Activated naive CD8-positive, alpha-beta T cell treated with anti-CD3 and anti-CD28 coated beads, Interleukin-2, amount 50 U/mL, for 16 hours (primary cell): ENCODE measurements around the gene GPR6.

Experiments used
- DNase-seq: peaks from one replicate; pipeline ENCODE4 v3.0.0-alpha.2; 2020; ENCODE audit warnings: low read depth, low spot score

The GPR6 gene

DNA sequence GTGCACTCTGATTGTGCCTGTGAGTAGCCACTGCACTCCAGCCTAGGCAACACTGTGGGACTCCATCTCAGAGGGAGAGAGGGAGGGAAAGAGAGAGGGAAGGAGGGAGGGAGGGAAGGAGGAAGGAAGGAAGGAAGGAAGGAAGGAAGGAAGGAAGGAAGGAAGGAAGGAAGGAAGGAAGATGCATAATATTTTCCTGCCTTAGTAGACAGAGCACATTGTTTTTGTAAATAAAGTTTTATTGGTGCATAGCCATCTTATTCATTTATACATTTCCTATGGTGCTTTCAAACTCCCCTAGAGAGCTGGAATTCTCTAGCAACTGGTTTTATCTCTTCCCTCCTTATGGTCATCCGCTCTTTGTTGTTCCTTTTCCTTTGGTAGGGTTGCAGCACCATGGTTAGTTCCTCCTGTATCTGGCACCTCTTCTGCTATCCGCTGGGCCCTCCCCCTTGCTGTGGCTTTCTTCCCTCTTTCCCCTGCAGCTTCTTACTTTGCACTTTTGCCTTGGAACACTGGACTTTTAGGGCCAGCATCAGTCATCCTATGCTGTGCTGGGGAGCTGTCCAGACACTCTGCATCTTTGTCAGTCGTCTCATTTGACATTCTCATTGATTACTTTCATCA is 20.2 kb downstream of the GPR6 start:
- DNase-seq: no peak

DNA sequence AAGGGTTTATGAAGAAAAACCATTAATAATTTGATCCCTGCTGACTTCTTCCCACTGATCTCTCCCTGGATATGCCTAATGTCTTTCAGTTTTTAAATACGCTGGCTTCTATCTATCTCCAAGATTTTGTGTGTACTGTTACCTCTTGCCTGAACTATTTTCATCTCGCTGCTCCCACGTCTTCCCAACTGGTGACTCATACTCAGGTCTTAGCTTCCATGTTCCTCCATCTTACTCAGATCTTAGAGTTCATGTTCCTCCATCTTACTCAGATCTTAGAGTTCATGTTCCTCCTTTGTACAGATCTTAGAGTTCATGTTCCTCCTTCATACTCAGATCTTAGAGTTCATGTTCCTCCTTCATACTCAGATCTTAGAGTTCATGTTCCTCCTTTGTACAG is 21.6 kb downstream of the GPR6 start:
- DNase-seq: no peak

DNA sequence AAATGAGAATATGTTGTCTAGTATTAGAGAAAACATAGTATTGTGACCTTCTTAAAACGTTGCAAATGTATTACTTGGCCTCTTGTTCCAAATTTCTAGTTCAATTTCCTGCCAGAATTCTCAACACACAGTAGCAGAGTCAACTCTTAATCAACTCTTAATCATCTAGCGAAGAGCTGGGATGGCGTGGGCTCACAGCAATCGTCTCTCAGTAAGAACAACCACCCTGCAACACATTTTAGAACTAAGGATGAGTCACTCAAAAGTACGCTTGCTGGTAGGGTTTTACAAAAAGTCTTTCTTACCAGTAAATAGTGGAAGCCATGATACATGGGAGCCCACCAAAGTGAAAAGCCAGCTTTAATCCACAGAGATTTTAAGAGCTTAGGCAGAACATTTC is 24.6 kb downstream of the GPR6 start:
- DNase-seq: no peak

DNA sequence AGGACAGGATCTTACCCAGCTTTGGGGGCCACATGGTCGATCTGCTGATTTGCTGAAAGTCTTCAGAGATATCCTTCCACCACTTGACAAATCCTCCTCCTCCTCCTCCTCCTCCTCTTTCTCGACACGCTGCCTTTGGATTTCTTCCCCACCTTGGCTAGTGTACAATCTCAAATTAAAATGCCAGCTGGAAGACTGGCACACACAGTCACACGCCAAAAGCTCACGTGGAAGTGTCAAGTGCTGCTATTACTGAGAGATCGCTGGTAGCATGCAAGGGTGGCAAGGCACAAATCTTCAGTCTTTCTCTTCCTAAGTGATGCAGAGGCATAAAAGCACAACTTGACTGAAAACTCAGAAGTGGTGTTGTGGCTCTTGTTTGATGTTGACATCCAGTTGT is 35.3 kb downstream of the GPR6 start:
- DNase-seq: no peak

DNA sequence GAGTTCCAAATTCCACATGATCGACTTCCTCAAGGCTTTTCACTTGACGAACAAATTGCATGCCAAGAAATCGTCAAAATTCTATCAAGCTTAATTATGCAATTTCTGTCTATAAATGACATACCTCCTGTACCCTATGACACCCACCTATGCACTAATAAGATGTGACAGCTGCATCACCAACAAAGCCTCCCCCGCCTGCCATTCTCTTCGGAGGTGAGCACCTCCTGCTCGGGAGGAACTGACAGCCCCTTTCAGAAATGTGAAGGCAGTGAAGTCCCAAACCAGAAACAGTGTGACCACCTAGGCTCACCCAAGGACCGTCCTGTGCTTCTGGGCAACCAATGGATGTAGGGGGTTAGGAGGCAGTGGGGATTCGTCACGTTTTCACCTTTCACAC is 37.1 kb downstream of the GPR6 start:
- no peak for DNase-seq

DNA sequence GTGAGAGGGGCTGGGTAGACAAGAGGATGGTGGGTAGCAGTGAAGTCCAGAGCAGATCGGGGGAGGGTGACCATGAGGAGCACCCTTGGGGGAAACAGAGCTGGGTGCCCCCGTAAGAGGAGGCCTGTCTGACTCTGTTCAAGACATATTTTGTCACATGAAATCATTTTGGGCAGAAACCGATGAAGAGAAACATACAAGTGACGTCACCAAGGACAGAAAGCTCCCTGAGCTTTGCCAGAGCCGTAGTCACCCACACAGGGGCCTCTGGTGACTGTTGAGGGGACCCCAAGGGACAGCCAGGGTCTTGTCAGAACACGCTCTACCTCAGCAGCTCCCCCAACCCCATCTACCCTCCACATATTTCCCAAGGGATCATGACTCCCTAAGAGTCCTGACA is 39.2 kb downstream of the GPR6 start:
- DNase-seq: no peak

DNA sequence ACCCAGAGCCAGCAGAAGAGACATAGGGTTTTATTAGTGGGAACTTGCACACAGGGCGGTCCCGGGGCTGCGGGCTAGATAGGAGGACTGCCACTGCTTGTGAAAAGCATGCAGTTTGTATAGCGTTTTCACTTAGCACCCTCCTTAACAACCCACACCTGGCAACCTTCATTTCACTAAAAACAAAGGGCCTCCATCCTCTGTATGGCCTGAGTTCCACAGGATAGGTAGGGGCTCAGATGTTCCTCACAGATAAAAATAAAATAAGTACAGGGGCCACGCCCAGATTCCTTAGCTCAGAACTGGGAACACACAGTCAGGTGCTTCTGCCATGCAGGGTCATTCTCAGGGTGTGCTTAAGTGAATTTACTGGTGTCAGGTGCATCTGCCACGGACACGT is 39.8 kb downstream of the GPR6 start:
- DNase-seq: no peak

DNA sequence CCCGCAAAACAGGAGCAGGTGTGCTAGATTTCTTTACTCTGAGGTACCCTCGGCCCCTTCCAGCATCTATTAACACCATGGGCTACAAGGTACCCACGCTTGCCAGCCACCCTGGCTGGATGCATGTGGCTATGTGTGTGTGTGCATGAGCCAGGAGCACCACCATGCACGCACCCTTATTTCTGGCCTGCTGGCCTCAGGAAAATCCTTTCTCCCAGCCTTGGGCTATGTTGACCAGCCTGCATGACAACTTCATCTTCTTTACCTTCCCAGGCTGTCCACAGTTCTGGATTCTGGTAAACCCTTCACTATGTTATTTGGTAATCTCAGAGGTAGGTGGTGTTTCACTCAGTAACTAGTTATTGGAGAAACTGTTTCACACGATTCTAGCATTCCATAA is 40.4 kb downstream of the GPR6 start:
- no peak for DNase-seq

DNA sequence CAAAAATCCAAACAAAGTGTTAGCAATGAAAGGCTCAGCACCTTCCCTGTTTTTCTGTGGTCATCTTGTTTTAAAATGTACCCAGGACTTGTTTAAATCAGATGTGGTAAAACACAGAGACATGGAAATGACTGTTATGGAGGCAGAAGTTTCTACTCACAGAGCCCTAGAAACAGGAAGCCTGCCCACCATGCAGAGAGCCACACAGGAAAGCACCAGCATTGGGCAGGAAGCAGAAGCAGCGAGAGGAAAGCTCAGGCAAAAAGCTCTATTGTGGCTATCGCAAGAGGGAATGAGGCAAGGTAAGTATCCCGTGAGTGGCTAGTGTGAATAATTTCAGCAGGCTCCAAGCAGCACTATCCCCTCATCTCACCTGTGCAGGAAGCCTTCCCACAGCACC is 42.8 kb downstream of the GPR6 start:
- DNase-seq: no peak

DNA sequence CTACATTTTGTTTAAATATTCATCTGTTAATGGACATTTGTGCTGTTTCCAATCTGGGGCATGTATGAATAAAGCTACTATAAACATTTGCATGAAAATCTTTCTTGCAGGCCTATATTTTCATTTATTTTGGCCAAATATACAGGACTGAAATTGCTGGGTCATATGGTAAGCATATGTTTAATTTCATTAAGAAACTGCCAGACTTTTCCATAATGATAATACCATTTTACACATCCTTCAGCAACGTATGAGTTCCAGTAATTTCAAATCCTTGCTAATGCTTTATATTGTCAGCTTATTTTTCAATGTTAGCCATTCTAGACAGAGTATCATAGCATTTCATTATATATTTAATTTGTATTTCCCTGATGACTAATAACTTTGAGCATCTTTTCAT is 51.0 kb downstream of the GPR6 start:
- DNase-seq: no peak
